Adrenal gland (tissue), 5 donors: ENCODE measurements around the gene PLEKHS1.
"Not testable (repeated sequence)": the region's sequence is repeated elsewhere in the genome, so short reads cannot be mapped to it uniquely, and the experiment has no call there.

Source experiments
- CTCF ChIP-seq, 6 experiments: fragments of 450-650 bp in 4 of 6; fragments of 200-600 bp in 2 of 6; sonication (generic) in 1 of 6; IDR thresholded peaks; 1 replicate in 5 of 6; 2 replicates in 1 of 6; pipeline versions ENCODE4 v1.5.1 to v1.8.0; 2016 to 2021; ENCODE audit warnings: antibody characterized with exemption in 6 of 6, mild to moderate bottlenecking in 2 of 6, moderate library complexity in 1 of 6
- POLR2A ChIP-seq, 2 donors: fragments of 450-650 bp; IDR thresholded peaks; one replicate each; pipeline ENCODE4 v1.6.1; 2017; ENCODE audit warnings: antibody characterized with exemption in 2 of 2, mild to moderate bottlenecking in 2 of 2, moderate library complexity in 1 of 2
- donor health status: DM: no; HTN: no; CAD: no.

DNA sequence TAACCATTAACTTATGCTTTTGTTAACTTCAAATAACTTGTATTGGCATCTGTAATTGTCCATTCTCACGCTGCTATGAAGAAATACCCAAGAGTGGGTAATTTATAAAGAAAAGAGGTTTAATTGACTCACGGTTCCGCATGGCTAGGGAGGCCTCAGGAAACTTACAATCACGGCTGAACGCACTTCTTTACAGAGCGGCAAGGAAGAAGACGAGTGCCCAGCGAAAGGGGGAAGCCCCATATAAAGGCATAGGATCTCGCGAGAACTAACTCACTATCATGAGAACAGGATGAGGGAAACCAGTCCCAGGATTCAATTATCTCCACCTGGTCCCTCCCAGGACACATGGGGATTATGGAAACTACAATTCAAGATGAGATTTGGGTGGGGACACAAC is 77.1 kb downstream of the PLEKHS1 start:
- not testable (repeated sequence) for TF ChIP-seq CTCF, POLR2A (IDR thresholded peaks at IDR 0.05)
